HCT116 (cell line): ENCODE measurements around the gene SARNP. TPM values are rescaled to one million over a fixed set of nuclear protein-coding genes. Genes with fewer than 3 reads are reported as not detected.

Experiments
- ATAC-seq: fragments of 200-7000 bp; cut with Tn5 transposase; 2 replicates; pipeline ENCODE4 v1.9.1; 2020; ENCODE audit warnings: mild to moderate bottlenecking, moderate library complexity
- BruUV-seq: library from RNA; stranded (reverse); fragments of 400-500 nt; replicated peaks from 2 replicates; lab custom pipeline; 2021; lab: Mats Ljungman, UMichigan
- CTCF ChIA-PET: fragments of 300-600 bp; sonication (Branson Sonifier 250); formaldehyde crosslinking; loops from one replicate; lab custom pipeline; 2021; ENCODE audit warnings: antibody characterized with exemption; lab: Charles Lee
- POLR2A ChIA-PET: fragments of 300-600, 350-600 bp; sonication (Branson Sonifier 250); formaldehyde crosslinking; loops from one replicate; lab custom pipeline; 2021; ENCODE audit warnings: antibody characterized with exemption; lab: Charles Lee
- RAD21 ChIA-PET, 2 experiments: fragments of 300-600 bp; sonication (Branson Sonifier 250); formaldehyde crosslinking; loops; one replicate each; lab custom pipeline; 2023; ENCODE audit warnings: low total read pairs in 2 of 2; ENCODE audit not compliant: uncharacterized antibody in 2 of 2, unreplicated experiment in 2 of 2, low non-redundant PET in 1 of 2; lab: Charles Lee
- DNase-seq: peaks from one replicate; pipeline ENCODE4 v3.0.0-alpha.2; 2010; ENCODE audit warnings: low read depth, low spot score
- H2AFZ ChIP-seq: fragments of 200-600 bp; shearing (Covaris generic), sonication (generic); 2 replicates; pipeline ENCODE4 v1.6.1; 2017; ENCODE audit warnings: low read depth, mixed run types, mixed read lengths, antibody characterized with exemption, low read length; ENCODE audit not compliant: poor library complexity, severe bottlenecking
- H3K27ac ChIP-seq: 2 replicates; pipeline ENCODE4 v1.5.1; 2012; ENCODE audit warnings: low read depth, low read length
- H3K27me3 ChIP-seq: fragments of 200-600 bp; sonication (generic); 2 replicates; pipeline ENCODE4 v1.6.1; 2016; ENCODE audit warnings: mixed run types, low read length, mixed read lengths; ENCODE audit not compliant: insufficient read depth
- H3K36me3 ChIP-seq, 2 experiments: fragments of 200-500 bp in 1 of 2; fragments of 200-600 bp in 1 of 2; sonication (Bioruptor generic) in 1 of 2; sonication (generic) in 1 of 2; 2 replicates each; pipeline versions ENCODE4 v1.5.1 to v1.6.1; 2014 to 2016; ENCODE audit warnings: low read length in 2 of 2, inconsistent platforms in 1 of 2, mixed read lengths in 1 of 2, mixed run types in 1 of 2; ENCODE audit not compliant: insufficient read depth in 2 of 2, control insufficient read depth in 1 of 2
- H3K4me1 ChIP-seq, 2 experiments: fragments of 200-600 bp in 1 of 2; sonication (generic) in 1 of 2; 2 replicates each; pipeline versions ENCODE4 v1.5.1 to v1.6.1; 2012 to 2017; ENCODE audit warnings: low read length in 2 of 2, inconsistent platforms in 1 of 2, mild to moderate bottlenecking in 1 of 2, mixed read lengths in 1 of 2, mixed run types in 1 of 2, moderate library complexity in 1 of 2; ENCODE audit not compliant: insufficient read depth in 2 of 2, control insufficient read depth in 1 of 2
- H3K4me2 ChIP-seq: fragments of 200-600 bp; sonication (generic); 2 replicates; pipeline ENCODE4 v1.6.1; 2017; ENCODE audit warnings: mixed run types, low read length, mixed read lengths
- H3K4me3 ChIP-seq, 2 experiments: fragments of 200-600 bp in 1 of 2; sonication (generic) in 1 of 2; replicated peaks in 1 of 2; 2 replicates each; pipeline ENCODE4 v1.5.1; 2011 to 2016; ENCODE audit warnings: low read length in 2 of 2, control low read depth in 1 of 2, low read depth in 1 of 2, mild to moderate bottlenecking in 1 of 2, mixed read lengths in 1 of 2, mixed run types in 1 of 2
- H3K79me2 ChIP-seq: fragments of 200-600 bp; sonication (generic); 2 replicates; pipeline ENCODE4 v1.6.1; 2017; ENCODE audit warnings: mild to moderate bottlenecking, mixed run types, low read length, moderate library complexity, mixed read lengths; ENCODE audit not compliant: insufficient read depth
- H3K9ac ChIP-seq: fragments of 200-600 bp; sonication (generic); 2 replicates; pipeline ENCODE4 v1.6.1; 2016; ENCODE audit warnings: low read length, mixed read lengths
- H3K9me2 ChIP-seq: fragments of 200-600 bp; sonication (generic), shearing (Covaris generic); 2 replicates; pipeline ENCODE4 v1.6.1; 2017; ENCODE audit warnings: mixed run types, mild to moderate bottlenecking, moderate library complexity; ENCODE audit not compliant: insufficient read depth
- H3K9me3 ChIP-seq, 2 experiments: fragments of 200-500 bp in 1 of 2; fragments of 200-600 bp in 1 of 2; sonication (Bioruptor generic) in 1 of 2; sonication (generic) in 1 of 2; 2 replicates each; pipeline ENCODE4 v1.6.1; 2014 to 2017; ENCODE audit warnings: low read length in 2 of 2, mixed read lengths in 2 of 2, inconsistent platforms in 1 of 2, low read depth in 1 of 2, mild to moderate bottlenecking in 1 of 2, mixed run types in 1 of 2, moderate library complexity in 1 of 2; ENCODE audit not compliant: control insufficient read depth in 1 of 2, insufficient read depth in 1 of 2
- H4K20me1 ChIP-seq: fragments of 200-600 bp; sonication (generic), shearing (Covaris generic); 2 replicates; pipeline ENCODE4 v1.6.1; 2017; ENCODE audit warnings: mixed run types, mild to moderate bottlenecking, moderate library complexity; ENCODE audit not compliant: insufficient read depth
- CBX3 ChIP-seq: IDR thresholded peaks from 2 replicates; pipeline ENCODE4 v1.6.1; 2012; ENCODE audit warnings: low read depth
- CTCF ChIP-seq, 3 experiments: fragments of 200-600 bp in 1 of 3; sonication (generic) in 1 of 3; IDR thresholded peaks in 2 of 3; conservative IDR thresholded peaks in 1 of 3; 2 replicates each; pipeline ENCODE4 v1.5.1; 2012 to 2017; ENCODE audit warnings: low read depth in 2 of 3, low read length in 2 of 3, antibody characterized with exemption in 1 of 3, borderline replicate concordance in 1 of 3, control low read depth in 1 of 3, mild to moderate bottlenecking in 1 of 3, mixed read lengths in 1 of 3, mixed run types in 1 of 3, moderate library complexity in 1 of 3; ENCODE audit not compliant: insufficient read depth in 1 of 3
- EGR1 ChIP-seq: IDR thresholded peaks from 2 replicates; pipeline ENCODE4 v1.6.1; 2012; ENCODE audit warnings: low read depth
- EZH2phosphoT487 ChIP-seq: fragments of 200-600 bp; IDR thresholded peaks from 2 replicates; pipeline ENCODE4 v1.6.1; 2018; ENCODE audit warnings: antibody characterized with exemption, borderline replicate concordance
- POLR2AphosphoS5 ChIP-seq: IDR thresholded peaks from 2 replicates; pipeline ENCODE4 v1.6.1; 2011; ENCODE audit warnings: mild to moderate bottlenecking, low read depth, low read length, moderate library complexity
- SP1 ChIP-seq: IDR thresholded peaks from 2 replicates; pipeline ENCODE4 v1.6.1; 2012; ENCODE audit warnings: low read depth
- ZFX ChIP-seq: fragments of 450-650 bp; IDR thresholded peaks from 2 replicates; pipeline ENCODE4 v1.6.1; 2017
- intact Hi-C: fragments of 100-400 bp; cut with micrococcal nuclease; formaldehyde crosslinking; loops from 2 replicates; pipeline ENCODE4 v1.10.0; 2022
- total RNA-seq: library from RNA; stranded (reverse); gene quantifications from one replicate; pipeline ENCODE4 v1.2.1, GENCODE V29; 2021; ENCODE audit not compliant: unreplicated experiment

The SARNP gene
- total RNA-seq, 1 experiment from 2014 or later = 82.4 TPM

- peak; percentile 65 to 93 (median 87) for TF ChIP-seq CTCF (IDR thresholded peaks at IDR 0.05 in 2 of 3, conservative IDR thresholded peaks at IDR 0.05 in 1 of 3; ENCODE audit: borderline replicate concordance in 1 of 3, insufficient read depth in 1 of 3, low read depth in 2 of 3, low read length in 2 of 3)
- TF ChIP-seq ZFX = no peak
These were observed 79.2 kb downstream of the SARNP start (continued) for GRCh38 chr12:55738123-55739024.

- Histone ChIP-seq H4K20me1 (no peaks in the 10 kb centered on the region), H3K9me2 (no peaks in the 10 kb centered on the region), H3K4me1 (peaks cover 14 to 49% of the 10 kb centered on the region in 2 experiments), H3K79me2 (no peaks in the 10 kb centered on the region), H3K4me2 (peak overlapping the region; percentile 88), H3K27ac (peak overlapping the region; percentile 46), H2AFZ (peak overlapping the region; percentile 99), H3K4me3 (peak overlapping the region; percentile 63 to 64), H3K27me3 (no peaks in the 10 kb centered on the region), H3K9me3 (no peaks in the 10 kb centered on the region), H3K9ac (peak overlapping the region; percentile 57), H3K36me3 (no peaks in the 10 kb centered on the region)
- intact Hi-C loops = loop anchor here (1.0 to 10.0 kb wide), 6 partner anchors 56 to 377 kb away; partner anchors contain the start of genes PYM1, RPL41 and ZC3H10
- ChIA-PET RAD21 (interaction anchor here (0.6 to 1.6 kb wide), 11 partner anchors 8 to 302 kb away, joined by 3 to 11 read pairs (median 4); partner anchors contain the start of genes CD63 (in 1 of the 2) and DNAJC14 (in 1 of the 2)), CTCF (interaction anchor here (0.7 to 3.6 kb wide), 51 partner anchors 8 to 988 kb away, joined by 3 to 49 read pairs (median 4); partner anchors contain the start of genes BLOC1S1, CD63, DGKA and DNAJC14), POLR2A (interaction anchor here (0.5 to 3.8 kb wide), 10 partner anchors 8 to 390 kb away, joined by 3 to 24 read pairs (median 5); partner anchors contain the start of genes CD63, ESYT1, ORMDL2 and PA2G4)
- no TSS peak for BruUV-seq
- ATAC-seq (peak; percentile 33), DNase-seq (no peak)
- TF ChIP-seq SP1 (no peak), ZFX (no peak), EGR1 (no peak), EZH2phosphoT487 (no peak), CBX3 (no peak), CTCF (IDR thresholded peaks at IDR 0.05 in 2 of 3, conservative IDR thresholded peaks at IDR 0.05 in 1 of 3; ENCODE audit: borderline replicate concordance in 1 of 3, insufficient read depth in 1 of 3, low read depth in 2 of 3, low read length in 2 of 3) (no peak), POLR2AphosphoS5 (no peak)
- TF ChIP-seq, all 23 proteins: peak for 0
These were observed 79.9 kb downstream of the SARNP start for GRCh38 chr12:55737581-55738122.
